Upper lobe of left lung (tissue), 6 donors: ENCODE data around the gene HERC2. TPM values are rescaled to one million over a fixed set of nuclear protein-coding genes. Genes with fewer than 3 reads are reported as not detected.
A peak's percentile ranks its signal among the peaks of the same experiment; 100 is the strongest.

ENCODE experiments used
- ATAC-seq, 2 donors: fragments of 200-7000 bp; cut with Tn5 transposase; one replicate each; pipeline ENCODE4 v1.9.1; 2022; ENCODE audit warnings: mild to moderate bottlenecking in 2 of 2, moderate library complexity in 2 of 2; ENCODE audit not compliant: low FRiP score in 2 of 2
- DNase-seq, 2 donors: peaks; one replicate each; pipeline ENCODE4 v3.0.0-alpha.2; 2019 to 2020
- H3K27ac ChIP-seq, 4 donors: fragments of 200-600 bp; sonication (generic); one replicate each; pipeline ENCODE4 v1.5.1; 2016 to 2019
- H3K27me3 ChIP-seq, 4 donors: fragments of 200-600 bp; sonication (generic); one replicate each; pipeline ENCODE4 v1.5.1; 2017 to 2019
- H3K36me3 ChIP-seq, 4 donors: fragments of 200-600 bp; sonication (generic); one replicate each; pipeline ENCODE4 v1.5.1; 2016 to 2019
- H3K4me1 ChIP-seq, 4 donors: fragments of 200-600 bp; sonication (generic); one replicate each; pipeline ENCODE4 v1.5.1; 2018 to 2019
- H3K4me3 ChIP-seq, 4 donors: fragments of 200-600 bp; sonication (generic); one replicate each; pipeline ENCODE4 v1.5.1; 2017 to 2019; ENCODE audit warnings: mild to moderate bottlenecking in 2 of 4, moderate library complexity in 1 of 4
- H3K9me3 ChIP-seq, 4 donors: fragments of 200-600 bp; sonication (generic); one replicate each; pipeline ENCODE4 v1.5.1; 2018 to 2019
- CTCF ChIP-seq, 6 experiments: fragments of 450-650 bp in 4 of 6; fragments of 200-600 bp in 2 of 6; sonication (generic) in 2 of 6; IDR thresholded peaks; one replicate each; pipeline ENCODE4 v1.5.1; 2016 to 2019; ENCODE audit warnings: antibody characterized with exemption in 6 of 6
- EP300 ChIP-seq, 4 donors: sonication (generic); formaldehyde crosslinking; IDR thresholded peaks; one replicate each; pipeline ENCODE4 v1.5.1; 2017; ENCODE audit warnings: antibody characterized with exemption in 4 of 4, control low read depth in 2 of 4
- POLR2A ChIP-seq, 4 donors: fragments of 450-650 bp; IDR thresholded peaks; one replicate each; pipeline ENCODE4 v1.5.1; 2016 to 2017; ENCODE audit warnings: antibody characterized with exemption in 4 of 4, mild to moderate bottlenecking in 2 of 4
- POLR2AphosphoS5 ChIP-seq, 2 donors: sonication (generic); formaldehyde crosslinking; IDR thresholded peaks; one replicate each; pipeline ENCODE4 v1.5.1; 2017; ENCODE audit warnings: antibody characterized with exemption in 2 of 2
- WGBS, 2 donors: methylation state at CpG; one replicate each; pipeline ENCODE4 v1.1.5; 2017 to 2018; 5-methylcytosine and 5-hydroxymethylcytosine counted together
- total RNA-seq, 6 donors: library from RNA; depleted of rRNA in 4 of 6; stranded (reverse); fragments of >200 nt in 4 of 6; gene quantifications; one replicate each; pipeline versions ENCODE4 v1.1.0 to v1.2.1, GENCODE V29; 2016 to 2021
- donor health status: DM: no; HTN: no; CAD: no; lungs with moderate emphysema.
- donor health status: DM: no; HTN: yes; CAD: no; lungs with severe emphysema.

The HERC2 gene
- total RNA-seq, 6 donors from 2014 or later, result 48.6 to 113 (median 53.4) TPM

GRCh38 chr15:28080386-28080785 lies 241.6 kb downstream of the HERC2 start:
- Histone ChIP-seq H3K36me3 (no peaks in the 10 kb centered on the region), H3K4me1 (no peaks in the 10 kb centered on the region), H3K9me3 (no peaks in the 10 kb centered on the region), H3K27me3 (no peaks in the 10 kb centered on the region), H3K27ac (no peak overlapping the region), H3K4me3 (no peak overlapping the region)
- ATAC-seq (no peak), DNase-seq (no peak)
- TF ChIP-seq EP300 (IDR thresholded peaks at IDR 0.05) (no peak), CTCF (IDR thresholded peaks at IDR 0.05) (no peak), POLR2A (IDR thresholded peaks at IDR 0.05) (no peak)
- 57 to 76% methylated on average over 8 of the region's 8 CpGs for whole genome bisulfite sequencing, 2 donors

GRCh38 chr15:28079313-28079969 lies 242.5 kb downstream of the HERC2 start:
- no peak for TF ChIP-seq POLR2A (IDR thresholded peaks at IDR 0.05)
- TF ChIP-seq POLR2AphosphoS5 (IDR thresholded peaks at IDR 0.05), result no peak
- TF ChIP-seq EP300 (IDR thresholded peaks at IDR 0.05), result no peak
- no peak for TF ChIP-seq CTCF (IDR thresholded peaks at IDR 0.05)
- no peaks in the 10 kb centered on the region for H3K27me3 ChIP-seq
- peak in 1 of 2 donors; percentile 49 for DNase-seq
- ATAC-seq, result peak in 1 of 2 donors; percentile 51
- H3K4me3 ChIP-seq, result no peak overlapping the region
- 85 to 90% methylated on average over 7 to 9 of the region's 9 CpGs for WGBS, 2 donors
- no peak overlapping the region for H3K27ac ChIP-seq
- H3K9me3 ChIP-seq, result no peaks in the 10 kb centered on the region
- no peaks in the 10 kb centered on the region for H3K4me1 ChIP-seq
- no peaks in the 10 kb centered on the region for H3K36me3 ChIP-seq

- DNase-seq (no peak), ATAC-seq (no peak)
- no peak overlapping the region for H3K27ac ChIP-seq
- H3K27me3 ChIP-seq, result no peaks in the 10 kb centered on the region
- WGBS, 2 donors, result 88% methylated on average over 1 of the region's 1 CpG; no CpG with 5 or more reads in 1 of the 2 donors
- no peaks in the 10 kb centered on the region for H3K9me3 ChIP-seq
- no peaks in the 10 kb centered on the region for H3K4me1 ChIP-seq
- no peak for TF ChIP-seq POLR2AphosphoS5 (IDR thresholded peaks at IDR 0.05)
- no peak for TF ChIP-seq CTCF (IDR thresholded peaks at IDR 0.05)
- no peak for TF ChIP-seq POLR2A (IDR thresholded peaks at IDR 0.05)
- no peak for TF ChIP-seq EP300 (IDR thresholded peaks at IDR 0.05)
- no peak overlapping the region for H3K4me3 ChIP-seq
- H3K36me3 ChIP-seq, result no peaks in the 10 kb centered on the region
Observed at GRCh38 chr15:28078191-28078719, 243.7 kb downstream of the HERC2 start.

GRCh38 chr15:28075573-28075972 lies 246.4 kb downstream of the HERC2 start:
- Histone ChIP-seq H3K27me3 (no peaks in the 10 kb centered on the region), H3K27ac (no peak overlapping the region), H3K9me3 (no peaks in the 10 kb centered on the region), H3K4me3 (no peak overlapping the region), H3K36me3 (no peaks in the 10 kb centered on the region), H3K4me1 (no peaks in the 10 kb centered on the region)
- WGBS, 2 donors, result 36 to 43% methylated on average over 1 of the region's 1 CpG
- TF ChIP-seq POLR2AphosphoS5 (IDR thresholded peaks at IDR 0.05) (no peak), POLR2A (IDR thresholded peaks at IDR 0.05) (no peak), EP300 (IDR thresholded peaks at IDR 0.05) (no peak), CTCF (IDR thresholded peaks at IDR 0.05) (no peak)
- ATAC-seq (no peak), DNase-seq (no peak)

- DNase-seq, result no peak
- no peak overlapping the region for H3K27ac ChIP-seq
- no peaks in the 10 kb centered on the region for H3K36me3 ChIP-seq
- WGBS, 2 donors, result 19 to 54% methylated on average over 1 of the region's 1 CpG
- H3K9me3 ChIP-seq, result peaks cover 0 to 4% (median under 1%) of the 10 kb centered on the region in 4 donors
- H3K4me3 ChIP-seq, result no peak overlapping the region
- no peaks in the 10 kb centered on the region for H3K4me1 ChIP-seq
- ATAC-seq, result no peak
- H3K27me3 ChIP-seq, result no peaks in the 10 kb centered on the region
- TF ChIP-seq EP300 (IDR thresholded peaks at IDR 0.05), result no peak
- no peak for TF ChIP-seq POLR2A (IDR thresholded peaks at IDR 0.05)
- TF ChIP-seq POLR2AphosphoS5 (IDR thresholded peaks at IDR 0.05), result no peak
- no peak for TF ChIP-seq CTCF (IDR thresholded peaks at IDR 0.05)
Observed at GRCh38 chr15:28068930-28069329, 253.0 kb downstream of the HERC2 start.
